Kidney (tissue), 14 donors: Measurements from ENCODE around the gene TIE1. TPM values are rescaled to one million over a fixed set of nuclear protein-coding genes. Genes with fewer than 3 reads are reported as not detected.

Experiments
- DNase-seq, 5 donors: peaks; one replicate each; pipeline ENCODE4 v3.0.0-alpha.2; 2013 to 2020
- FAIRE-seq: peaks from 2 replicates; lab custom pipeline; 2012; peaks lifted over from hg19 to GRCh38; lab: Jason Lieb, UNC
- H3K27ac ChIP-seq, 2 donors: one replicate each; pipeline ENCODE4 v1.7.0; 2013; ENCODE audit warnings: low read depth in 2 of 2, low read length in 2 of 2, inconsistent platforms in 1 of 2
- H3K27me3 ChIP-seq: one replicate; pipeline ENCODE4 v1.7.1; 2013; ENCODE audit warnings: low read length, inconsistent platforms; ENCODE audit not compliant: control insufficient read depth, insufficient read depth
- H3K36me3 ChIP-seq, 3 donors: one replicate each; pipeline versions ENCODE4 v1.7.0 to v1.7.1; 2013; ENCODE audit warnings: low read length in 3 of 3, control low read depth in 1 of 3, inconsistent platforms in 1 of 3; ENCODE audit not compliant: insufficient read depth in 3 of 3, control insufficient read depth in 2 of 3
- H3K4me1 ChIP-seq, 3 donors: one replicate each; pipeline versions ENCODE4 v1.7.0 to v1.7.1; 2013; ENCODE audit warnings: low read length in 3 of 3, inconsistent platforms in 1 of 3, low read depth in 1 of 3; ENCODE audit not compliant: control insufficient read depth in 2 of 3, insufficient read depth in 2 of 3
- H3K4me3 ChIP-seq, 3 donors: one replicate each; pipeline versions ENCODE4 v1.7.0 to v1.8.1; 2013; ENCODE audit warnings: low read length in 3 of 3, control low read depth in 1 of 3, inconsistent platforms in 1 of 3
- H3K9ac ChIP-seq, 3 donors: one replicate each; pipeline versions ENCODE4 v1.7.0 to v1.7.1; 2013; ENCODE audit warnings: low read length in 3 of 3, control low read depth in 1 of 3, inconsistent platforms in 1 of 3
- H3K9me3 ChIP-seq, 3 donors: one replicate each; pipeline versions ENCODE4 v1.7.0 to v1.7.1; 2013; ENCODE audit warnings: low read length in 3 of 3, control low read depth in 1 of 3, inconsistent platforms in 1 of 3; ENCODE audit not compliant: control insufficient read depth in 2 of 3, insufficient read depth in 1 of 3
- CTCF ChIP-seq: IDR thresholded peaks from 3 replicates; pipeline ENCODE4 v1.5.1; 2012; ENCODE audit warnings: mild to moderate bottlenecking, moderate library complexity, borderline replicate concordance; ENCODE audit not compliant: insufficient read depth; ENCODE audit errors: extremely low read depth
- intact Hi-C: fragments of 100-400 bp; cut with DNase I; formaldehyde crosslinking; loops from one replicate; pipeline ENCODE4 v1.11.1; 2022
- polyA plus RNA-seq: library from polyadenylated mRNA; stranded (reverse); fragments of 350-450 nt; fragmentation: Illumina TruSeq; extraction: RNeasy Lipid Tissue Mini Kit (QIAGEN cat#74804); gene quantifications from one replicate; pipeline ENCODE4 v1.2.3, GENCODE V29; 2014; ENCODE audit warnings: low read depth, low replicate concordance; ENCODE audit not compliant: insufficient read depth
- total RNA-seq: library from RNA; stranded (reverse); fragmentation: NEBNext Ultra II Directional; extraction: Animal tissue kit (Norgen Biotek cat#: 25700); gene quantifications from one replicate; pipeline ENCODE4 v1.2.1, GENCODE V29; 2021
- donor health status: control.
- donor health status: control.
- donor health status: control.
- donor health status: control.
- donor health status: control.
- donor health status: DM: yes; HTN: yes; CAD: no.
- donor health status: Normal renal cell carcinoma (clear cell type).

The TIE1 gene
- total and polyA plus RNA-seq, 2 donors from 2014 or later, result 15.0 to 46.3 TPM

DNA sequence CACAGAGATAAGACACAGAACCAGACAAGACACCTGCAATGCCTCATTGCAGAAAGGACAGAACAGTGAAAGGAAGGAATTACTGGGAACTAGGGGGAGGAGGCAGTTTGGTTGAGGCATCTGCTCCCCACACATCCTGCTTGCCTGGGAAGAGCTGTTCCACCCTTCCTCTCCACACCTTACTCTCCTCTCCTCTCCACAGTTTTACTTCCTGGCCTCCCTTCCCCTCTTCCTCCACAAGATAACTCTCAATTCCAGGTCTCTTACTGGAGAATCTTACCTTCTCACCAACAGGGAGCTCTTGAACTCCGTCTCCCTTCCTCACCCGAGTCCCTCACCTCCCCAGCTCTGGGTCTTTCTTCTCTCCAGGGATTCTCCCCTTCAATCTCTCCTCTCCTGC is 64.9 kb downstream of the TIE1 start:
- peak overlapping the region in 1 of 3 donors; percentile 3 for H3K4me3 ChIP-seq
- H3K36me3 ChIP-seq, result peaks cover 4 to 28% (median 18%) of the 10 kb centered on the region in 3 donors
- peaks cover 0 to 22% (median 8%) of the 10 kb centered on the region in 3 donors for H3K4me1 ChIP-seq
- intact Hi-C loops, result no loop called here
- peak overlapping the region in 1 of 3 donors; percentile 16 for H3K9ac ChIP-seq
- H3K27ac ChIP-seq, result no peak overlapping the region
- no peak for TF ChIP-seq CTCF
- DNase-seq (no peak), FAIRE-seq (no peak)
- H3K27me3 ChIP-seq, result no peaks in the 10 kb centered on the region
- no peaks in the 10 kb centered on the region for H3K9me3 ChIP-seq

DNA sequence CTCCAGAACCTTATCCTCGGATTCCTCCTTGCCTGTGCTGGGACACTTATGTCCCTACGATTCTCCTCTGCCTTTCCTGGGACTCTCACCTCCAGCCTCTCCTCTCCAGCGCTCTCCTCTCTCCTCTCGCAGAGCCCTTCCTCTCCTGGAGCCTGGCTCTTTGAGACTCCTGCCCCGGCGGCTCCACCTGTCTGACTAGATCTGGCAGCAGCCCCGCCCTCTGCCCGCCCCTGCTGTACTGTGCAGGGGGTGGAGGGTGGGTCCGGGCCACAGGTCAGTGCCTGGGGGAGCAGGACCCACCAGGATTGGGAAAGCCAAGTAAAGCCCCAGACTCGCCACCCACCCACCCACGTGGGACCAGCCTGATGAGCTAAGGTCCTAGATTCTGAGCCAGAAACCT is 65.4 kb downstream of the TIE1 start:
- intact Hi-C loops, result no loop called here
- H3K27ac ChIP-seq, result no peak overlapping the region
- DNase-seq, result peak in 3 of 5 donors; percentile 39 to 85 (median 62)

GRCh38 chr1:43366601-43367025 is 65.8 kb downstream of the TIE1 start:
- no peak for FAIRE-seq
- no peak for TF ChIP-seq CTCF
- intact Hi-C loops, result no loop called here
- no peaks in the 10 kb centered on the region for H3K9me3 ChIP-seq
- peaks cover 0 to 22% (median 8%) of the 10 kb centered on the region in 3 donors for H3K4me1 ChIP-seq
- peaks cover 4 to 33% (median 16%) of the 10 kb centered on the region in 3 donors for H3K36me3 ChIP-seq
- H3K9ac ChIP-seq, result peak overlapping the region in 2 of 3 donors; percentile 1 to 77
- DNase-seq, result peak in 1 of 5 donors; percentile 18
- peak overlapping the region; percentile 81 to 83 for H3K27ac ChIP-seq
- H3K27me3 ChIP-seq, result no peaks in the 10 kb centered on the region
- peak overlapping the region in 2 of 3 donors; percentile 68 to 78 for H3K4me3 ChIP-seq

More for the DNA sequence above, 65.4 kb downstream of the TIE1 start:
- Histone ChIP-seq H3K9me3 (no peaks in the 10 kb centered on the region), H3K4me3 (peak overlapping the region in 1 of 3 donors; percentile 78), H3K36me3 (peaks cover 4 to 31% (median 18%) of the 10 kb centered on the region in 3 donors), H3K27me3 (no peaks in the 10 kb centered on the region), H3K9ac (peak overlapping the region in 1 of 3 donors; percentile 77), H3K4me1 (peaks cover 0 to 22% (median 8%) of the 10 kb centered on the region in 3 donors)
- TF ChIP-seq CTCF, result no peak
- no peak for FAIRE-seq
